Measurements from ENCODE around the gene CDC42SE1. TPM values are rescaled to one million over a fixed set of nuclear protein-coding genes. Genes with fewer than 3 reads are reported as not detected.

Gene CDC42SE1
- total RNA-seq, 2 experiments from 2014 or later: 95.4 to 101 TPM

GRCh38 chr1:151067185-151067584 lies 7.8 kb upstream of the CDC42SE1 start:
- H3K27me3 Mint-ChIP-seq: no peaks in the 10 kb centered on the region
- peaks cover 26% of the 10 kb centered on the region for H3K4me1 Mint-ChIP-seq
- no peak overlapping the region for H3K27ac Mint-ChIP-seq
- H3K36me3 Mint-ChIP-seq (ENCODE audit: low read depth): peaks cover 7% of the 10 kb centered on the region
- ATAC-seq (no peak), DNase-seq (no peak)
- no peak overlapping the region for H3K4me3 Mint-ChIP-seq
- ChIA-PET POLR2A (interaction anchor here (0.6 kb wide), 1 partner anchor 155 kb away, joined by 3 read pairs; no protein-coding TSS in a partner anchor), CTCF (interaction anchor here (1.1 to 2.2 kb wide), 2 partner anchors 9 to 61 kb away, joined by 5 to 9 read pairs; no protein-coding TSS in a partner anchor)
- no peaks in the 10 kb centered on the region for H3K9me3 Mint-ChIP-seq (ENCODE audit: low read depth)
- intact Hi-C loops (cut with DNase I, micrococcal nuclease): no loop called here

DNA sequence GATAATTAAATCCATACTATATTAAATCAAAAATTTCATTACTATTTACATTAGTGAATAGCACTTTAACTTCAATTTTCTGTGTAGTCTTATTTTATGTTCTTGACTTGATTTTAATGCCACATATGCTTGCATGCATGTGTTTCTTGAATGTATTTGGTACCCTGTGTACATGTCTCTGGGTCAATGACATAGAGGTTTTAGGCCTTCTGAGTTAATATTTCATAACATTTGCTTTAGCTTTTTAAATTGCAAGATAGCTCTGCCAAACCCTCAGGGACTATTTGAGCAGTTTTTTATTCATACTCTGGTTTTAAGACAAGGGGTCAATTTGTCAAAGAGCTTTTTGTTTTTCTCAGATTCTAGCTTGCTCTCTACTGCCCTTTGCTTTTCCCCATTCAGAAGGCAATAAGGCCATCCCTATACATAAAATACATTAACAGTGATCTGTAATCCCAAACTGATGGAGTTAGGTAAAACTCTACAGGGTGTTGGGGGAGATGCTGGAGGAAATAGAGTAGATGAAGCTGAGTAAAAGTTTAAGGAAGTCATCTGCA lies 5.7 kb upstream of the CDC42SE1 start:
- no peak overlapping the region for H3K27ac Mint-ChIP-seq
- CTCF ChIA-PET: interaction anchor here (0.6 to 1.4 kb wide), 11 partner anchors 18 to 126 kb away, joined by 3 to 4 read pairs (median 3); partner anchors contain the start of genes C1orf56 and TNFAIP8L2
- POLR2A ChIA-PET: no interaction called here

DNA sequence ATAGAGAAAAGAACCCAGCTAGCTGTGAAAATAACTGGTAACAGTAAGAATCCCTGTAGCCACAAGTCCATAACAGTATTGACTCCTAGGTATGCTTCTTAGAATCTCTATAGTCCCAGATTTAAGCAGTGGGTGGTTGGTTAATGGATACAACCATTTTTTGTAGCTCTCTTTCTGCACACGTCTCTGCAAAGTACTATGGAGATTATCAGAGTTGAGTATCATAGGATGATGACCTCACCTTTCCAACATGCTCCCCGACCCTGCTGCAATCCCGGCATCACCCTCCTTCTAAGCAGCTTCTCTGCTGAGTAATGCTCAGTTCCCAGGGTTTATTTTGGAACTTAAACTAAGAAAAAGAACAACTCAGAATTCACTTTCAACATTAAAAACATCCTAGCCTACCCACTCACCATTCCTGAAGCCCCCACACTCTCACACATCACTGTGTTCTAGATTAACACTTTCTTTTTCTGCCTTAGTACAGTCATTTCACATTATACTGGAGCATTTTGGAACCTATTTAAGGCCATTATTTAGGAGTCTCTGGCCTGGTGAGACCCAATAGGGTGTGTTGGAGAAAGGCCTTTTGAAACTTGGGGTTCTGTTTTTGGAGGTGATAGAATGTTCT lies 3.4 kb upstream of the CDC42SE1 start:
- H3K27me3 Mint-ChIP-seq: no peaks in the 10 kb centered on the region
- intact Hi-C loops (cut with DNase I, micrococcal nuclease): no loop called here
- peaks cover 21% of the 10 kb centered on the region for H3K4me1 Mint-ChIP-seq
- ChIA-PET CTCF (interaction anchor here (0.6 to 1.9 kb wide), 6 partner anchors 9 to 127 kb away, joined by 4 to 10 read pairs (median 4); partner anchors contain the start of genes C1orf56, GABPB2, MINDY1 and TNFAIP8L2), POLR2A (interaction anchor here (0.6 kb wide), 1 partner anchor 149 kb away, joined by 5 read pairs; no protein-coding TSS in a partner anchor)
- H3K9me3 Mint-ChIP-seq (ENCODE audit: low read depth): no peaks in the 10 kb centered on the region
- no peak for DNase-seq
- H3K36me3 Mint-ChIP-seq (ENCODE audit: low read depth): peaks cover 14% of the 10 kb centered on the region
- H3K27ac Mint-ChIP-seq: no peak overlapping the region
- H3K4me3 Mint-ChIP-seq: no peak overlapping the region
- no peak for ATAC-seq

More for the DNA sequence above, 5.7 kb upstream of the CDC42SE1 start:
- ATAC-seq (no peak), DNase-seq (no peak)
- no peak overlapping the region for H3K4me3 Mint-ChIP-seq
- peaks cover 31% of the 10 kb centered on the region for H3K4me1 Mint-ChIP-seq
- no peaks in the 10 kb centered on the region for H3K9me3 Mint-ChIP-seq (ENCODE audit: low read depth)
- H3K27me3 Mint-ChIP-seq: no peaks in the 10 kb centered on the region
- peaks cover 4% of the 10 kb centered on the region for H3K36me3 Mint-ChIP-seq (ENCODE audit: low read depth)
- intact Hi-C loops (cut with DNase I, micrococcal nuclease): no loop called here

DNA sequence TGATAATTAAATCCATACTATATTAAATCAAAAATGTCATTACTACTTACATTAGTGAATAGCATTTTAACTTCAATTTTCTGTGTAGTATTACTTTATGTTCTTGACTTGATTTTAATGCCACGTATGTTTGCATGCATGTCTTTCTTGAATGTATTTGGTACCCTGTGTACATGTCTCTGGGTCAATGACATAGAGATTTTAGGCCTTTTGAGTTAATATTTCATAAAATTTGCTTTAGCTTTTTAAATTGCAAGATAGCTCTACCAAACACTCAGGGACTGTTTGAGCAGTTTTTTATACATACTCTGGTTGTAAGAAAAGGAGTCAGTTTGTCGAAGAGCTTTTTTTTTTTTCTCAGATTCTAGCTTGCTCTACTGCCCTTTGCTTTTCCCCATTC lies 2.3 kb upstream of the CDC42SE1 start:
- ATAC-seq: no peak
- H3K36me3 Mint-ChIP-seq (ENCODE audit: low read depth): peaks cover 25% of the 10 kb centered on the region
- H3K9me3 Mint-ChIP-seq (ENCODE audit: low read depth): no peaks in the 10 kb centered on the region
- POLR2A ChIA-PET: no interaction called here
- H3K27ac Mint-ChIP-seq: no peak overlapping the region
- no peak overlapping the region for H3K4me3 Mint-ChIP-seq
- intact Hi-C loops (cut with DNase I, micrococcal nuclease): no loop called here
- no peak for DNase-seq
- CTCF ChIA-PET: interaction anchor here (0.6 to 4.8 kb wide), 8 partner anchors 10 to 501 kb away, joined by 3 to 34 read pairs (median 5); partner anchors contain the start of genes C1orf56, GABPB2 and MINDY1
- peaks cover 31% of the 10 kb centered on the region for H3K4me1 Mint-ChIP-seq
- H3K27me3 Mint-ChIP-seq: no peaks in the 10 kb centered on the region

DNA sequence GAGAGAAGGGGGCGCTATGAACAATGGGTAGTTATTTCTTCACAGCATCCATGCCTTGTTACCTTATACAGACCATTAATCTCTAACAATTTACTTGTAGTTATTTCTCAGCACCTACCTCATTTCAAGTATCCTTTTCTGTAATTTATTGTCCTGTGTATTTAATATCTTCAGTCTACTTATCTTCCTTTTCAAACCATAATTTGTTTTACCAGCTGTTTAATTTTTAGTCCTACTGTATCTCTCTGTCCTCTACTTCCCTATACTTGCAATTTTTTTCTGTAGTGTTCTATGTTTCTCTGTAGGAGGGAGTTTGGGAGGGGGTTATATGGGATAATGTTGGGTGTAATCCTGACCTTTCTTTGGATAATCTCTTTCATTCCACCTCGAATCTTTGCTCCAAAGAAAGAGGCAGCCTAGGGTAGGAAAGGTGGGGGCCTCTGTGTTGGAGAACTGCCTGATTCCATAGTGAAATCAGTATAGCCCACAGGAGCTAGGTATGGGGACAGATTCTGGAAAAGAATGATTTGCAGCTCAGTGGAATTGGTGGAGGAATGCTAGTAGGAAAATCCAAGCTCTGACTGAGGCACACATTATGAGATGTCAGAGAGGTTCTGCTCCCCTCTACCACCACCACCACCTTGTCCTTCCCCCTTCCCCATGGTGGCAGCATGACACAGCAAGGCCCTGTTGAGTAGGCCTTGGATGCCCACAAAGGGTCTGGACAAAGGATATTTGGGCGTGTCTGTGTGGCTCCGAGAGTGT lies 1.4 kb upstream of the CDC42SE1 start:
- Mint-ChIP-seq H3K4me1 (peaks cover 40% of the 10 kb centered on the region), H3K36me3 (ENCODE audit: low read depth) (peaks cover 34% of the 10 kb centered on the region), H3K4me3 (peak overlapping the region; percentile 93), H3K9me3 (ENCODE audit: low read depth) (no peaks in the 10 kb centered on the region), H3K27ac (peak overlapping the region; percentile 98), H3K27me3 (no peaks in the 10 kb centered on the region)
- DNase-seq: no peak
- intact Hi-C loops (cut with DNase I, micrococcal nuclease): no loop called here
- no peak for ATAC-seq
- ChIA-PET CTCF (interaction anchor here (0.6 to 4.8 kb wide), 12 partner anchors 7 to 806 kb away, joined by 3 to 34 read pairs (median 5); partner anchors contain the start of genes C1orf56, GABPB2 and TNFAIP8L2), POLR2A (interaction anchor here (1.1 to 1.2 kb wide), 2 partner anchors 13 to 493 kb away, joined by 3 to 6 read pairs; partner anchors contain the start of gene C1orf56)

DNA sequence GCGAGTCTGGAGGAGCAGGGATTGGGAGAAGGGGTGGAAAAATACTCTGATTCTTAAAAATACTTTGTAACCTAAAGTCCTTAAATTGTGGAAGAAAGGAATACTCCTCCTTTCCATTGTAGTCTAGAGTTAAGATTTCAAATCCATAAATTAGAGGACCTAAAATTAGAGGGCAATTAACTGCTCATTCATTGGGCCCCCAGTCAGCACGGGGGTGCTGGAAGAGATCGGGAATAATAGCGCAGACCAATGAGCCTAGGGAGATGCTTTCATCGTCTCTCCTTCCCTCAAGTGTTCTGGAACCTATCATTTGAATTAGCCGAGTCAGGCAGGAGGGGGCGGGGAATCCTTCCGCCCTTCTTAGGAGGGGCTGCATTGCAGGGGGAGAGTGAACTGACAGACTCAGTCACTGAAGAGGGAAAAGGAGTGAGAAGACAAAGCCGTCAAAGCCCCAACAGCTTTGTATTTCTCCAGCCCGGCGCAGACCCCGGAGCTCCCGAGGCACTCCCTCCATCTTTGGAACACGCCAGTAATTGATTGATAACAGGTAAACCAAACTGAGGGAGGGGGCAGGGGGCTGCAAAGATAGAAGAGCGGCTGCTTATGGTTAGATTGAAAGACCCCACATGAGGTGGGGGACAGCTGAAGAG lies 710 bp upstream of the CDC42SE1 start, which contains the start of gene MLLT11:
Gene MLLT11, plus strand, starts transcription at position 391 of the 650 bp plus-strand sequence. CDS start 6,828 bp downstream, outside the sequence.
- ChIA-PET POLR2A (interaction anchor here (0.6 to 1.2 kb wide), 3 partner anchors 10 to 492 kb away, joined by 3 to 6 read pairs (median 3); partner anchors contain the start of gene C1orf56), CTCF (interaction anchor here (0.7 to 4.8 kb wide), 10 partner anchors 8 to 805 kb away, joined by 3 to 34 read pairs (median 5); partner anchors contain the start of genes C1orf56, GABPB2 and TNFAIP8L2)
- Mint-ChIP-seq H3K27me3 (no peaks in the 10 kb centered on the region), H3K27ac (peak within 1 kb of the TSS; percentile 98), H3K9me3 (ENCODE audit: low read depth) (no peaks in the 10 kb centered on the region), H3K4me3 (peak within 1 kb of the TSS; percentile 93), H3K4me1 (peaks cover 47% of the 10 kb centered on the region), H3K36me3 (ENCODE audit: low read depth) (peaks cover 41% of the 10 kb centered on the region)
- intact Hi-C loops (cut with DNase I, micrococcal nuclease): no loop called here
- DNase-seq: peak; percentile 44
- ATAC-seq: no peak

DNA sequence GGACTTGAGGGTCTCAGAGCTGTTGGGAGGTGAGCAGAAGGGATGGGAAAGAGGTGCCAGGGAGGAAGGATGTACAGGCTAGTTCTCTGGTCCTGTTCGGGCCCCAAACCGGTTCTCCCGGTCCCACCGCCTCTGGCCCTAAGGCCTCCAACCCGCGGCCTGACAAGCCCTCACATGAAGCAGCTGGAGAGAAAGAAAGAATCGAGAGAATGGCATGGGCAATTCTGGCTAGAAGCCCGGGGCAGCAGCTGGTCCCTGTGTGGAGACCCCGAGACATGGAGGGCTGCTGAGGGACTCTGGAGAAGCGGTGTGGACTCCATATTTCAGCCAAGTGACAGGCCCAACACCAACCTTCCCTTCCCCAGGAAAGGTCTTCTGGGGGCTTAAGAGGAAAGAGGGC lies 730 bp downstream of the CDC42SE1 start:
- ChIA-PET POLR2A (interaction anchor here (1.3 to 1.8 kb wide), 2 partner anchors 11 kb away, joined by 4 to 5 read pairs; partner anchors contain the start of gene C1orf56), CTCF (interaction anchor here (0.6 to 4.8 kb wide), 18 partner anchors 9 to 225 kb away, joined by 3 to 34 read pairs (median 3); partner anchors contain the start of genes C1orf56 and GABPB2)
- ATAC-seq (no peak), DNase-seq (peak; percentile 39)
- Mint-ChIP-seq H3K27ac (peak overlapping the region; percentile 98), H3K4me1 (peaks cover 56% of the 10 kb centered on the region), H3K36me3 (ENCODE audit: low read depth) (peaks cover 56% of the 10 kb centered on the region), H3K27me3 (no peaks in the 10 kb centered on the region), H3K9me3 (ENCODE audit: low read depth) (no peaks in the 10 kb centered on the region), H3K4me3 (peak overlapping the region; percentile 93)
- intact Hi-C loops (cut with DNase I, micrococcal nuclease): loop anchor here (1.0 to 5.0 kb wide), 11 partner anchors 10 to 496 kb away; partner anchors contain the start of genes GABPB2 (in 2 of the 2), PRUNE1 (in 2 of the 2), TNFAIP8L2 (in 2 of the 2) and ARNT (in 1 of the 2)

DNA sequence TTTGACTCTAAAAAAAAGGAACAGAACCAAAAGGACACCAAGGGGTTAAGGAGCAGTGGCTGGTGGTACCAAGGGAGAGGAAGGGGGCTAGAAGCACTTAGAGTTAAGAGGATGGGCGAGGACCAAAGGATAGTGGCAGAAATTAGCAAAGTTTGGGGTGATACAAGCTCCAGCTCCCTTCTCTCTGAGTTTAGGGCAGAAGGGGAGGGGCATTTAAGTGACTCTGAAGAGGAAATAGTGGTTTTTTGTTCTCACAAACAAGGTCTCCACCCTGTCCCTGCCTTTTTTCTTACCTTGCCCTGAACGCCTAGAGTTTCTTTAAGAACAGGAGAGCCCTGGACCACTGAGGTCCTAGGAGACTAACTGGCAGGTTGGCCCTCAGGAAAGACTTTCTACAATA lies 3.3 kb downstream of the CDC42SE1 start:
- CTCF ChIA-PET: interaction anchor here (0.6 to 1.8 kb wide), 3 partner anchors 9 to 446 kb away, joined by 3 to 6 read pairs (median 3); partner anchors contain the start of gene C1orf56
- H3K27me3 Mint-ChIP-seq: no peaks in the 10 kb centered on the region
- peaks cover 75% of the 10 kb centered on the region for H3K36me3 Mint-ChIP-seq (ENCODE audit: low read depth)
- intact Hi-C loops (cut with DNase I, micrococcal nuclease): loop anchor here (2.0 to 5.0 kb wide), 2 partner anchors 31 to 494 kb away; no protein-coding TSS in a partner anchor
- DNase-seq (peak; percentile 19), ATAC-seq (peak; percentile 9)
- peak overlapping the region; percentile 98 for H3K27ac Mint-ChIP-seq
- H3K4me3 Mint-ChIP-seq: peak overlapping the region; percentile 93
- H3K4me1 Mint-ChIP-seq: peaks cover 66% of the 10 kb centered on the region
- POLR2A ChIA-PET: no interaction called here
- no peaks in the 10 kb centered on the region for H3K9me3 Mint-ChIP-seq (ENCODE audit: low read depth)

GRCh38 chr1:151055581-151055980 lies 3.8 kb downstream of the CDC42SE1 start:
- POLR2A ChIA-PET: no interaction called here
- ATAC-seq: no peak
- H3K4me1 Mint-ChIP-seq: peaks cover 60% of the 10 kb centered on the region

GRCh38 chr1:151054971-151055547 lies 4.4 kb downstream of the CDC42SE1 start:
- ChIA-PET POLR2A (no interaction called here), CTCF (interaction anchor here (1.2 to 1.8 kb wide), 3 partner anchors 8 to 45 kb away, joined by 3 to 6 read pairs (median 4); partner anchors contain the start of gene C1orf56)
- peaks cover 58% of the 10 kb centered on the region for H3K4me1 Mint-ChIP-seq
- intact Hi-C loops (cut with DNase I, micrococcal nuclease): loop anchor here in 1 of 2 experiments (5.0 kb wide), 1 partner anchor 493 kb away; no protein-coding TSS in a partner anchor
- no peak for ATAC-seq
- DNase-seq: no peak
- peak overlapping the region; percentile 98 for H3K27ac Mint-ChIP-seq
- H3K27me3 Mint-ChIP-seq: no peaks in the 10 kb centered on the region
- peaks cover 78% of the 10 kb centered on the region for H3K36me3 Mint-ChIP-seq (ENCODE audit: low read depth)
- no peaks in the 10 kb centered on the region for H3K9me3 Mint-ChIP-seq (ENCODE audit: low read depth)
- H3K4me3 Mint-ChIP-seq: no peak overlapping the region

More at GRCh38 chr1:151055581-151055980, 3.8 kb downstream of the CDC42SE1 start:
- intact Hi-C loops (cut with DNase I, micrococcal nuclease): loop anchor here in 1 of 2 experiments (5.0 kb wide), 1 partner anchor 493 kb away; no protein-coding TSS in a partner anchor
- Mint-ChIP-seq H3K36me3 (ENCODE audit: low read depth) (peaks cover 75% of the 10 kb centered on the region), H3K4me3 (peak overlapping the region; percentile 93), H3K9me3 (ENCODE audit: low read depth) (no peaks in the 10 kb centered on the region), H3K27ac (peak overlapping the region; percentile 98), H3K27me3 (no peaks in the 10 kb centered on the region)
- DNase-seq: no peak
- CTCF ChIA-PET: interaction anchor here (0.6 to 1.8 kb wide), 4 partner anchors 8 to 446 kb away, joined by 3 to 6 read pairs (median 4); partner anchors contain the start of gene C1orf56
